Measurements from ENCODE around the gene BAIAP2L1. TPM values are rescaled to one million over a fixed set of nuclear protein-coding genes. Genes with fewer than 3 reads are reported as not detected.

The BAIAP2L1 gene
- total and polyA plus RNA-seq, 7 donors = 0.80 to 3.0 (median 1.2) TPM

DNA sequence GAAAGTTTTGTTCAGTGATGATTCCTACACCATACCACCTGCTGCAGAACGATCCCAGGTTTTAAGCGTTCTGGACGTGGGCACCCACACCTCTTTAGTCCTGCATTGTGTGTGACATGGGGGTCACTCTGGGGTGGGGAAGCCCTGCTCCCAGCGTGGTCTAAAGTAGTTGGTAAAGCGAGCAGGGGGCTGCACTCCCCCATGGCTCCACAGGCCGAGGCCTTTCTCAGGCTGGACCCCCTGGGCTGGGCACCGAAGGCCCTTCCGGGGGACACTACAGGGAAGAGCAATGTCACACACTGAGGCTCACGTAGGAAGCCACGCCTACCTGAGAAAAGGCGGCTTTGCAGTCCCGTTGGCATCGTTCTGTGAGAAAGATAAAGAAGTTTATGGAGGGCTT lies 107.1 kb downstream of the BAIAP2L1 start:
- Histone ChIP-seq H3K36me3 (ENCODE audit: insufficient read depth in 1 of 2, low read depth in 1 of 2) (peaks cover 0 to 44% of the 10 kb centered on the region in 2 donors), H3K27me3 (ENCODE audit: insufficient read depth in 3 of 3, low read length in 2 of 3) (no peaks in the 10 kb centered on the region), H3K4me3 (no peak overlapping the region), H3K27ac (no peak overlapping the region), H3K4me1 (peaks cover 17% of the 10 kb centered on the region), H3K9me3 (no peaks in the 10 kb centered on the region)
- WGBS, 3 donors = 84 to 90% (median 87%) methylated on average over 13 of the region's 13 CpGs
- TF ChIP-seq, protein P1, sequence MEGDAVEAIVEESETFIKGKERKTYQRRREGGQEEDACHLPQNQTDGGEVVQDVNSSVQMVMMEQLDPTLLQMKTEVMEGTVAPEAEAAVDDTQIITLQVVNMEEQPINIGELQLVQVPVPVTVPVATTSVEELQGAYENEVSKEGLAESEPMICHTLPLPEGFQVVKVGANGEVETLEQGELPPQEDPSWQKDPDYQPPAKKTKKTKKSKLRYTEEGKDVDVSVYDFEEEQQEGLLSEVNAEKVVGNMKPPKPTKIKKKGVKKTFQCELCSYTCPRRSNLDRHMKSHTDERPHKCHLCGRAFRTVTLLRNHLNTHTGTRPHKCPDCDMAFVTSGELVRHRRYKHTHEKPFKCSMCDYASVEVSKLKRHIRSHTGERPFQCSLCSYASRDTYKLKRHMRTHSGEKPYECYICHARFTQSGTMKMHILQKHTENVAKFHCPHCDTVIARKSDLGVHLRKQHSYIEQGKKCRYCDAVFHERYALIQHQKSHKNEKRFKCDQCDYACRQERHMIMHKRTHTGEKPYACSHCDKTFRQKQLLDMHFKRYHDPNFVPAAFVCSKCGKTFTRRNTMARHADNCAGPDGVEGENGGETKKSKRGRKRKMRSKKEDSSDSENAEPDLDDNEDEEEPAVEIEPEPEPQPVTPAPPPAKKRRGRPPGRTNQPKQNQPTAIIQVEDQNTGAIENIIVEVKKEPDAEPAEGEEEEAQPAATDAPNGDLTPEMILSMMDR (IDR thresholded peaks at IDR 0.05) = no peak
- intact Hi-C loops (cut with DNase I) = no loop called here
- ATAC-seq (no peak), DNase-seq (peak in 1 of 2 donors; percentile 41)

- Histone ChIP-seq H3K27me3 (ENCODE audit: insufficient read depth in 3 of 3, low read length in 2 of 3) (no peaks in the 10 kb centered on the region), H3K9me3 (no peaks in the 10 kb centered on the region), H3K36me3 (ENCODE audit: insufficient read depth in 1 of 2, low read depth in 1 of 2) (peaks cover 0 to 49% of the 10 kb centered on the region in 2 donors), H3K27ac (no peak overlapping the region), H3K4me1 (peaks cover 22% of the 10 kb centered on the region), H3K4me3 (no peak overlapping the region)
- DNase-seq (no peak), ATAC-seq (no peak)
- intact Hi-C loops (cut with DNase I) = no loop called here
- TF ChIP-seq, protein P1 (IDR thresholded peaks at IDR 0.05) = no peak
- WGBS, 3 donors = 83 to 87% (median 85%) methylated on average over 17 of the region's 17 CpGs
Observed at GRCh38 chr7:98293265-98293664, 107.6 kb downstream of the BAIAP2L1 start.

GRCh38 chr7:98291717-98292116 lies 109.2 kb downstream of the BAIAP2L1 start:
- no peak for ATAC-seq
- intact Hi-C loops (cut with DNase I) = no loop called here

DNA sequence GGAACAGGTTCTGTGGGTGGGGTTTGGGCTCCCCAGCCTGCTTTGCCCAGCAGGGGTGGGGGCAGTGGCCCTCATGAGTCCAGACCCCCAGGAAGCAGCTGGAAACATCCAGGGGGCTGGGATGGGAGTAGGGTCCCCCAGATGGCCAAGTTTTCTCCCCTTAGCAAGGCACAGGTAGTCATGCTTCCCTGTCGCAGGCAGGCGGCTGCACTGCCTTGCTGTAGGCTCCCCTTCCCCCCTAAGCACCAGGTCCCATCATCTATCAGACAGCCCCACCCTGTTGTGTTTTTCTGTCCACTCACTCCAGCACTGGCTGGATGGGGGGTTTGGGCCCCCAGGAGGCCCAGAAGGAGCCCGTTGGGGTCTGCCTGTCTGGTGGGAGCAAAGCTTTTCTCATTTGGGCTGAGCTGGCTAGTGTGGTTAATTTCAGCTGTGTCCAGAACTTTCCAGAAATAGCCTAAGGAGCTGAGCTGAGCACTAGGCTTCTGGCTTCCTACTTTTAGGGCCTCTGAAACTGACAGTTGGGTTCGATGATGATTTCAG lies 111.5 kb downstream of the BAIAP2L1 start:
- H3K27ac ChIP-seq = peak overlapping the region; percentile 50

More at GRCh38 chr7:98291717-98292116, 109.2 kb downstream of the BAIAP2L1 start:
- 77 to 83% (median 80%) methylated on average over 7 of the region's 7 CpGs for WGBS, 3 donors
- Histone ChIP-seq H3K27me3 (ENCODE audit: insufficient read depth in 3 of 3, low read length in 2 of 3) (no peaks in the 10 kb centered on the region), H3K4me3 (no peak overlapping the region), H3K4me1 (peaks cover 38% of the 10 kb centered on the region), H3K27ac (no peak overlapping the region), H3K9me3 (no peaks in the 10 kb centered on the region), H3K36me3 (ENCODE audit: insufficient read depth in 1 of 2, low read depth in 1 of 2) (peaks cover 0 to 51% of the 10 kb centered on the region in 2 donors)
- DNase-seq = no peak
- TF ChIP-seq, protein P1 (IDR thresholded peaks at IDR 0.05) = no peak

More for the DNA sequence above, 111.5 kb downstream of the BAIAP2L1 start:
- TF ChIP-seq, protein P1 (IDR thresholded peaks at IDR 0.05) = no peak
- Histone ChIP-seq H3K36me3 (ENCODE audit: insufficient read depth in 1 of 2, low read depth in 1 of 2) (peaks cover 0 to 46% of the 10 kb centered on the region in 2 donors), H3K4me3 (no peak overlapping the region), H3K4me1 (peaks cover 48% of the 10 kb centered on the region), H3K27me3 (ENCODE audit: insufficient read depth in 3 of 3, low read length in 2 of 3) (no peaks in the 10 kb centered on the region), H3K9me3 (no peaks in the 10 kb centered on the region)
- DNase-seq = no peak
- intact Hi-C loops (cut with DNase I) = loop anchor here in 1 of 2 donors (10.0 kb wide), 1 partner anchor 115 kb away; the partner anchor contains the start of gene BAIAP2L1
- no peak for ATAC-seq
- 79 to 88% (median 83%) methylated on average over 4 of the region's 4 CpGs for WGBS, 3 donors

Data from psoas muscle (tissue), 8 donors.